ENCODE results near the gene CCDC171.

DNA sequence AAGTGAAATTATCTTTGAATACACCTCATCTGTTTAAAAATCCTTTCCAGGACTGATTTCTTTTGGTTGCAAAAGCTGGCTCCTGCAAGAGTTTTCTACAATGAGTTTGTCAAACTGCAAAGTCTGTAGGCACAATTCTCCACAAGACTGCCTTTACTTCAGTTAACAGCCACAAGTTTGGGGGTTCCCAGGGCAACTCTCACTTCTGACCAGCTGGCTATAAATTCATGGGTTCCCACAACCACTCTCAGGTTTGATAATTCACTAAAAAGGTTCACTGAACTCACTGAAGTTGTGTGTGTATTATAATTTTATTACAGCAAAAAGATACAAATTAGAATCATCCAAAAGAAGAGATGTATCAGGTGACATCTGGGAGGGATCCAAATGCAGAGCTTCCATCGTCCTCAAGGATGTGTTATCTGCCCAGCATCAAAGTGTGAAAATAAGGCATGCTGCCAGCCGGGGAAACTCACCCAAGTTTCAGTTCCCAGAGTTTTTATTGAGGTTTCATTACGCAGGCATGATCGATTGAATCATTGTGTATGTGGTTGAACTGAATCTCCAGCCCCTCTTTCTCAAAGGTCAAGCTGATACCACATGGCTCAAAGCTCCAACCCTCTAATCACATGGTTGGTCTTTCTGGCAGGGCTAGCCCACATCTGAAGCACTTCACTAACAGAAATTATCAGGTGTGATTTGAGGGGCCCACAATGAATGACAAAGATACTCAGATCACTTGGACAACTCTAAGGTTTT lies 23.1 kb upstream of the CCDC171 start:
- no peak for TF ChIP-seq POLR2A (IDR thresholded peaks at IDR 0.05)
- TF ChIP-seq CTCF (IDR thresholded peaks at IDR 0.05) = no peak

Data from suprapubic skin (tissue), 3 donors.